Superior temporal gyrus (tissue), 1 donor: Measurements from ENCODE around the gene ATXN10.

Experiments used
- DNase-seq: peaks from one replicate; pipeline ENCODE4 v3.0.0-alpha.2; 2016; ENCODE audit errors: extremely low spot score

Gene ATXN10

DNA sequence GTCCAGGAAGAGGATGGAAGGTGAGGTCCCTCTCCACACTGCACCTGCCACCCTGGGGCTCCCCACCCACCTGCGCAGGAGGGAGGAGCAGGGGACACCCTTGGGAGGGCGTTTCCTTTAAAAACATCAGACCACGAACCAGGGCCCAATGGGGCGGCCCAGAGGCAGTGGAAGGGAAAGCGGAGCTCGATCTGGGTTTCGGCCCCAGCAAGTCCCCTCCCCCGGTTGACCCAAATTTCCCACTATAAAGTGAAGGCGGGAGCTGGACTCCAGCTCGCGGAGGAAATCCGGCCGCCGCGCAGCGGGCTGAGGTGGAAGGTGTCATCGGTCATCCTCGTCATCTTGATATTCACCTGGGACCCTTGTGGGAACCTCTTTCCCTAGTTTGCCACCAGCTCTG, 206.0 kb downstream of the ATXN10 start:
- DNase-seq: no peak

DNA sequence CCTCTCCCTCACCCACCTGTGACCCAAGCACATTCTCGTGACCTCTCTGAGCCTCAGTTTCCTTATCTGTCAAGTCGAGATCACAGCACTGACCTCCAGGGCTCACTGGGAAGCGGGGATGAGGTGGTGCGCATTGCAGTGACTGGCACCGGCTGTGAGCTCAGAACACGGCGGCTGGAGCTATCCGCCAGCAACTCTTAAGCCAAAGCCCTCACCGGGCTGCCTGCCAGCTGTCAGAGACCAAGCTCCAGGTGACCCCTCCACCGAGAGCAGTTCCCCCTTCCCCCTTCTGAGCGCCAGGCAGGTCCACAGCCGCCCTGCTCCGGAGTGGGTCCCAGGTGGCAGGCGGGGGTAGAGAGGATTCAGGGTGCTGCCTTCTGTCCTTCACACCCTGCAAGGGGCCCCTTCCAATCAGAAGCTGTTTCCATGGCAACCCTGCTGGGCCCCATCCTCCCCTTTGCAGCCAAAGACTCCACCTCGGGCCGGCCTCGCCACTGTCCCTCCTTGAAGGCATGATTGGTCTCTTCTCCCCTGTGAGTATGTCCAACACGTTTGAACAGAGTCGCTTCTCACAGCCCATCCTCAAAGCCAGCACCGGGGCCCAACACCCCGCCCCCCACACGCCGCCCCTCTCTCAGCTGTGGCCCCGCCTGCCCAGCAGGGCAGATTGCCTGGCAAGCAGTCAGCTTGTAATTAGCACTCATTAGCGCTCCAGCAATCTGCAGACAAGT, 206.6 kb downstream of the ATXN10 start:
- no peak for DNase-seq

DNA sequence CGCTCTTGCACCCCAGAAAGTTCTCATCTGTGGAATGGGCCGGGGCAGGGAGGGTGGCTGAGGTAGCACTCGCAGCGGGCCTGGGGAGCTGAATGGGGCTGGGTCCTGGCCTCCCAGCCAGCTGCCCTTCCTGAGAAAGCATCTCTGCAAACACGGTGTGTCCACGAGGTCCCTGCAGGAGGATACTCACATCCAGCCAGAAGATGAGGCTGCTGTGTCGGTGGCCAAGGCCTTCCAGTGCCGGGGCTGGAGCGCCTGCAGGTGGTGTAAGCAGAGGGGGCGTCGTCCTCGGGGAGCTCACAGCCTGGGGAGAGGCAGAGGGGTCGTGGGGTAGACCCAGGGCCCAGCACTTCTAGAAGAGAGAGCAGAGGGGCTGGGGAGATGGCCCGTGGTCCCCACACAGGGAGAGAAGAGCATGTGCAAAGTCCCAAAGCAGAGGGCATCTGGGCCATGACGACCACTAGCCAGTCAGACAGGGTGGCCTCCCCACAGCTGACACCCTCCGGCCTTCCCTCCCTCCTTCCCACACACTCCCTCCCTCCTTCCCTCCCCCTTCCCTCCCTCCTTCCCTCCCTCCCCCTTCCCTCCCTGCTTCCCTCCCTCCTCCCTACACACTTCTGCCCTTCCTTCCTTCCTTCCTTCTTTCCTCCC, 207.4 kb downstream of the ATXN10 start:
- no peak for DNase-seq

DNA sequence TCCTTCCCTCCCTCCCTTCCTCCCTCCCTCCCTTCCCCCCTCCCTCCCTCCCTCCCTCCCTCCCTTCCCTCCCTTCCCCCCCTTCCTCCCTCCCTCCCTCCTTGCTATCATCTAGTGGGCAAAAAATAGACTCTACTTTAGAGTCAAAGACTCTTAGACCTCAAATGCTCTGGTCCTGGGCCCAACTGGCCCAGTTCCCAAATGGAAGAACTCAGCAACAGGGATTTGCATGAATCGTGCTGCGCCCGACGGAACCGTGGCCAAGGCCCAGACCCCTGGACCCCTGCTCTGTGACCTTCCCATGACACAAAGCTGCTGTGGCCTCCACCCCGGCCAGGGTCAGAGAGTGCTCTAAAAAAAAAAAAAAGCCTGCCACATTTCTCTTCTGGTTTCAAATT, 207.9 kb downstream of the ATXN10 start:
- DNase-seq: no peak

DNA sequence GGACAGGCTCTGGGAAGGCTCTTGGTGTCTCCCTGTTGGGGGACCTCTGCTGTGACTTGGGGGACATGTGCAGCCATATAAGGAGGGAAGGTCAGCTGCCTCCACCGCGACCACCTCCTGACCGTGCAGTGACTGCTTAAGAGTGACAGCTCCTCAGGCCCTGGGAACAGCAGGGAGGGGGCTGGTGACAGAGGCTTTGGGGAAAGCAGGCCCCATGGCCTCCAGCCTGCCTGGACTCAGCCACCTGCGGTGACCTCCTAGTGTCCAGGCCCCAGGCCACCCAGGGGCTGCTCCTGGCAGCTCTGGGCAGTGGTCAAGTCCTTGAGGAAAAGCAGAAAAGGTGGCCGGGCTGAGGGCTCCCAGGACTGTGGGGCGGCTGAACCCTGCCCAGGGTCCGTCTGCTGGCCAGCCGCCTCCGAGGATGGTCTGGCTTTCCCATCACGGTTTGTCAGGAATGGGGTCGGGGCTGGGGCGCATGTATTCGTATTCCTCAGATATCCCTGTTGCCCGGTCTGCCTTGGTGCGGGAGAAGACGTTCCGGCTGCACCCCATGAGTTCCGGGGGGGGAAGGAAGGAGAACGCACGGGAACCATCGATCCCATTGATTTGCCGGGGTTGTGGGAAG, 208.6 kb downstream of the ATXN10 start:
- no peak for DNase-seq

DNA sequence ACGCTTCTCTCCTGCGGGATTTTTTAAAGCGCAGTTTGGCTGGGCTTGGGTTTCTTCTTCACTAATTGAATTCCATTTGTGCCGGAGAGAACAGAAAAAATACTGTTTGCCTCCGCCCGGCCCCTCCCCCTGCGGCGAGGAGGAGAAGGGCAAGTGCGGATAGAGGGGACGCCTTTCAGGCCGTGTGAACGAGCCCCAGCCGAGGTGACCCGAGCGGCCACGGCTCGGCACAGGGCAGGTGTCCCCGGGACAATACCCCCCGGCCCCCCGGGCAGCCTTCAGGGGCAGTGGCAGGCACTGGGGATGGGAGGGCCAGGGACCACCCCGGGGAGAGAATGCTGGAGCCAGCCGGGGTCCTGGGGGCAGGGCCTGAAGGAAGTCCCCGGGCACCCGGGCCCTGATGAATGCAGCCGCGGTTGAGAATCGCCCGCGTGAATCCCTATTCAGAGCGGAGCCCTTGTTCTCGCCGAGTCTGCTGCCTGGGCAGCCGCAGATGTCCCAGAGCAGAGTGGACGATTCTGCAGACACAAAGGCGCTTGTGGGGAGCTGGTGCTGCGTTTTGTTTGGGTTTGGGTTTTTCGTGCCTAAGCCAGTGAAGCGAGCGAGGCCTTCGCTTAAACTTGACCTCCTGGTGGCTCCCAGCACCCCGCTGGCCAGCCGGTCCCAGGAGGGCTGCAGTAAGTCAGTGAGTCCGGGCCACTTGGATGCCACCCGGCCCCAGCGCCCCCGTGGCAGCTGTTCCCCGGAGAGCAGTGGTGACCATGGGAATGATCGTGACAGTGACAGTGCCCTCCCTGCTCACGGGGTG, 209.3 kb downstream of the ATXN10 start:
- DNase-seq: peak; percentile 37

DNA sequence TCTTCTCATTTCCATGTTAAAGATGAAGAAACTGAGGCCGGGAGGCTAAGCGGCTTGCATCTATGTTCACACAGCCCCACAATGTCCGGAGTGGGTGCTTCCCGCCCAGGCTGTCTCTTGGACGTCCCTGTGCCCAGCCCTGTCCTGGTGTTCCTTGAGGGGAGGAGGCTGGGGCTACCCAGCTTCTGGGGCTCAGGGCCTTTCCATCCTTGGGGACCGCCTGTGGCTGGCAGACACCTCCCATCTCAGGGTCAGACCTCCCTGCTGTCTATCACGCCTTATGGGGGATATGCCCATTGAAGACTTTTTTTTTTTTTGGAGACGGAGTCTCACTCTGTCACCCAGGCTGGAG, 209.9 kb downstream of the ATXN10 start:
- no peak for DNase-seq

DNA sequence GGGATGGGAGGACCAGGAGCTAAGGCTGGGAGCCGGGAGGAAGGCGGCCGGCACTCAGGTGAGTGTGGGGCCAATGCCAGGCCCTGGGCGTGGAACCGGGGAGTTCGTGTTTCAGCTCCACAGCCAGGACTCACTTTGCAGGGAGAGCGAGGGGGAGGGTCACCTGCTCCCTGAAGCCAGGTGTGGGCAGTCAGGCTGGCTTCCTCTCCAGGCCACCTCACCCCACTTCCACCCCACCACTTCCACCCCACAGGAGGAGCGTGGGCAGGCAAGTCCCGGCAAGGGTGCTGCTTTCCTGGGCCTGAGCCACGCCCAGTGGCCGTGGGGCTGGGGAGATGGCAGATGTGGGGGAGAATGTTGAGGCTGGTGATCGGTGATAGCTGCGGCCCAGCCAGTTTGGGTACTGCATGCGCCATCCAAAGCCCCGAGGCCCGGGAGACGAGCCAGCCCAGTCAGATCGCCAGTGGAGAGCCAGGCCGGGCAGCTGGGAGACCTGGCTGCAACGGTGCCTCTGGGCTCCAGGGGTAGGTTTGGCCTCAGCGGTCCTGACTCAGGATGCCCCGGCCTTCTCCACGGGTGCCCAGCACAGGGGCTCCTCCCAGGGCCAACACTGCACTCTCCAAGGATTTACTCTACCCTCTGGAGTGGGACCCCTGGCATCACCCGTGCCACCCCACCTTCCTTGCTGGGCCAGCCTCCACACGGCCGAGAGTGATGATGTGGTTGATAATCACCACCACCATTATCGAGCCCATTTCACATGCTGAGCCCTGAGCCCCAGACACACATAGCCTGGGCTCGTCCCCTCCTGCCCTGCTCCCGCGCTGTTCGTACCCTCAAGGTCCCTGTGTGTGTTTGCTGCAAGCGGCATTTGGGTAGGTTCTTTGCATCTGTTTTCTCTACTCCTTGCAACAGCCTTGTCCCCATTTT, 211.5 kb downstream of the ATXN10 start:
- no peak for DNase-seq

DNA sequence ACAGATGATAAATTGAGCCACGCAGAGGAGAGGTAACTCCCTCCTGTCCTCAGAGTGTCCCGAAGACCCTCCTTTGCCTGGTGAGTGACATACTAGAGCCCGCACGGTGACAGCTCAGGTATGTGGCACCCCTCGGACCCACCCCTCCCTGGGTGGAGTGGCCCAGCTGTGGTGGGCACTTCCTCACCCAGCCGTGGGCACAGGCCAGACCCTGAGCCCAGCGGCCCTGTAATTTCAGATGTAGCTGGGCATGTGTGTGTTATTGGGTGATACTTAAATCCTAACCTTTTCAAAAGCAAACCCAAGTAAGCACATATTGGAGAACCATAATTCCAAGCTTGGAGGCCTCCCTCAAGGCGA, 212.2 kb downstream of the ATXN10 start:
- no peak for DNase-seq

DNA sequence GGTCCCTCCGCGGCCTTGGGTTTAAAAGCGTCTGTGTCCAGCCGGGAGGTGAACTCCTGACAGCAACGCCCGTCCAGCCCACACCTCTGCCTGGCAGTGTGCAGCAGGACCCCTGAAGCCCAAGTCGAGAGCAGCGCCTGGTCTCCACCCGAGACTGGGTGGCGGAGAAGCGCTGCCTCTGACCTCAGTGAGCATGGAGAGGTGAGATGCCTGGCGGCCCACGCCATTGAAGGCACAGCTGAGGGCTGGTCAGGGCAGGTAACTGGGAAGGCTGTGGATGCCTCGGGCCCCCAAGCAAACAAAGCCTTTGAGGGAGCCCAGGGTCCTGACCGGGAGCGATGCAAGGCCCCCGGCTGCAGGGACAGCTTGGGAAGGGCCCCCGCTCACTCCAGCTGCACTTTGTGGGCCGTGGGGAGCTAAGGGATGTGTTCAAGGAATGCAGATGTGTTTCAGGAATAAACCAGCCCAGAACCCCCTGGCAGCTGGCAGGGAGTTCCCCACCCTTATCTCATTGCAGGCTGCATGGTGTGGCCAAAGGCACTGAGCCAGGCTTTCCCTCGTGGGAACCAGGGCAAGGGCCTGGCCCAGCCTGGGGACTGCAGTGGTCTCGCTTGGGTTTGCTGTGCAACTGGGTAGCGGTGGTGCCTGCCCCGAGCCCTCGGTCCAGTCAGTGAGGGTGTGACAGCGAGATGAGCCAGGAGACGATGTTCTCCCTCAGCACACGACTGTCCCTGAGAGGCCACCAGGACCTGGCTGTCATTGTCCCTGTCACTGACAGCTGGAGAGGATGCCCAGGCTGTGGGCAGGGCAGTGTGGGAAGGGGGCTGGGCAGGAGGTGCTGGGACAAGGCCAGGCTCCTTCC, 212.8 kb downstream of the ATXN10 start:
- no peak for DNase-seq

DNA sequence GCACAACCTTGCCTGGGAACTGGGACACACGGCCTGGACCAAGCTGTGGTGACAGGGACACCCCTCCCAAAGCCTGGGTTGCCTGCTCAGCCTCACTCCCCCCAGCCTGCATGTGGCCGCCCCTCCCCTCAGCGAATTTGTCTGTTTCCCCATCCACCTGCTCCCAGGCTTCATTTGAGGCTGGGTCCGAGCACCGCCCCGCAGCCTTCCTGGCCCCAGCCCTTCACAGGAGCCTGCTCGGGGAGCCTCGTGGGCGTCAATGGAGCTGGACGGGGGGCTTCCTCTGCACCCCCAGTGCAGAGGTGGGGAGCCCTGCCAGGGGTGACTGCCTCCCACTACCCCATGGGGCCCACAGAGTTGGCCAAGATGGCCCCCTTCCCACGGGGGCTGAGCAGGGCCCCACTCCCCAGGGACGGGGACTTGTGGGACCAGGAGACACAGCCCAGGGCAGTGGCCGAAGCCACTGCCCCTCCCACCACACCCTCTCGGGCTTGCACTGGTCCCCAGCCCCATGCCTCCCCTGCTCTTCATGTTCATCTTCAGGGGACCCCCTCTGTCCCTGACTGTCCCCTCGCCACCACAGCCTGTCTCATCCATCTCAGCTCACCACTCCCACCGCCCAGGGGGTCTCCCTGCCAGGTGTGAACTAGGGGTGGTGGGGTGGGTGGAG, 213.7 kb downstream of the ATXN10 start:
- DNase-seq: no peak

DNA sequence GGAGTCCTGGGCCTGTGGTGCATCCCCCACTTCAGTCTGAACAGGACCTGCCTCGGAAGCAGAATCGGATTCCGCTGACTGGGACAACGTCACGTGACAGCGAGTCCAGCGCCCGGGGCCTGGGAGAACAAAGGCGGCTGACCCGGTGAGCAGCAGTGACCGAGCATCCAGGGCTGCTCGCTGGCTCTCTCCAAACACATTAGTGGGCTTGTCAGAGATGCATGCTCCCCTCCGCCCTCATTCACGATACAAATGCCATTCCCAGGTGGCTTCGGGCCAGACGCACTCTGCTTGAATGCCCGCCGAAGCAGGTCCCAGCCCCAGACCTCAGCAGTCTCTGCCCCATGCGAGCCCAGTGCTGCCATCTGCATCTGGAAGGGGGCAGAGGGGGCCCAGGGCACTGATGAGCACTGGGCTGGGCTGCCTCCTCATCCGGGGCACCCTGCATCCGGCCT, 214.3 kb downstream of the ATXN10 start:
- no peak for DNase-seq

DNA sequence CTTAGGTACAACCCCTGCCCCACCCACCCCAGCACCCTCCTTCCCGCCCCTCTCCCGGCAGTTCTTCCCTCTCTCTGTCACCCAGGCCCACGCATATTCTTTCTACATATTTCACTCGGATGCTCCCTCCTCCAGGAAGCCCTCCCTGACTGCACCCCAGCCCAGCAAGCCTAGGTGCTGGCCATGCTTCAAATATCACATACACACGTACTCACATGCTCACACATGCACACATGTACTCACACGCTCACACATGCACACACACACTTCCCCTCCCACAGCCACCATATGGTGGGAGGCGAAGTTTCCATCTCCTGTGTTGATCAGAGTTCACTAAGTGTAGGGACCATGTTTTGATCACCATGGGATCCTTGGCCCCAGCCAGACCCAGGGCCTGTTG, 214.9 kb downstream of the ATXN10 start:
- DNase-seq: no peak

DNA sequence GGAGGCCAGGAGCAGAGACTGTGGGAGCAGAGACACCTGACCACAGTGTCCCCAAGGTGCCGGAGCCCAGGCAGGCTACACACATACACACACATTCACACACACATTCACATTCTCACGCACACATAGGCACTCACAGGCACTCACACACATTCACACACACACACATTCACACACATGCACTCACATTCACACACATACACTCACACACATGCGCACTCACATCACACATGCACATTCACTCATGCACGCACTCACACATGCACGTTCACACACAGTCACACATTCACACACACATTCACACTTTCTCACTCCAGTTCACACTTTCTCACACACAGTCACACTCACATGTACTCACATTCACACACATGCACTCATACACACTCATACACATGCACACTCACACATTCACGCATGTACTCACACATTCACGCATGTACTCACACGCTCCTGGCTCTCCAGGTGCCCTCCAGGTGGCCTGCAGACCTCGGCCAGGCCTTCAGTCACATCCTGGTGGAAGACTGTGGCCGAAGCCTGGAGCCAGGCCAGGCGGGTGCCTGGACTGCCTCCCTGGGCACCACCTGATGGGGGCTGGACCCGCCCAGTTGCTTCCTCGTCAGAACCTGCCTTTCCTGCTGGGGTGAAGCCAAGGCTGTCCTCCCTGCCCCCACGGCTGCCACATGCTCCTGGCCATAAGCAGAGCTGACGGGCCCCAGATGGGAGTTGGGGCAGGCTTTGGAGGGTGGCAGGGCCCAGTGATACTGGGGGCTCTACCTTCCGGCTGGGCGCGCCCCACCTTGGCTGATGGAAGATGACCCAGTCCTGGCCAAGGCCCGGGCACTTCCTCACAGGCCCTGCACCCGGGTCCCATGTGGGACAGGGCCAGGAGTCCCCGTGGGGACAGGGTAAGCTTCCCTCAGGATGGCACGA, 215.8 kb downstream of the ATXN10 start:
- no peak for DNase-seq

DNA sequence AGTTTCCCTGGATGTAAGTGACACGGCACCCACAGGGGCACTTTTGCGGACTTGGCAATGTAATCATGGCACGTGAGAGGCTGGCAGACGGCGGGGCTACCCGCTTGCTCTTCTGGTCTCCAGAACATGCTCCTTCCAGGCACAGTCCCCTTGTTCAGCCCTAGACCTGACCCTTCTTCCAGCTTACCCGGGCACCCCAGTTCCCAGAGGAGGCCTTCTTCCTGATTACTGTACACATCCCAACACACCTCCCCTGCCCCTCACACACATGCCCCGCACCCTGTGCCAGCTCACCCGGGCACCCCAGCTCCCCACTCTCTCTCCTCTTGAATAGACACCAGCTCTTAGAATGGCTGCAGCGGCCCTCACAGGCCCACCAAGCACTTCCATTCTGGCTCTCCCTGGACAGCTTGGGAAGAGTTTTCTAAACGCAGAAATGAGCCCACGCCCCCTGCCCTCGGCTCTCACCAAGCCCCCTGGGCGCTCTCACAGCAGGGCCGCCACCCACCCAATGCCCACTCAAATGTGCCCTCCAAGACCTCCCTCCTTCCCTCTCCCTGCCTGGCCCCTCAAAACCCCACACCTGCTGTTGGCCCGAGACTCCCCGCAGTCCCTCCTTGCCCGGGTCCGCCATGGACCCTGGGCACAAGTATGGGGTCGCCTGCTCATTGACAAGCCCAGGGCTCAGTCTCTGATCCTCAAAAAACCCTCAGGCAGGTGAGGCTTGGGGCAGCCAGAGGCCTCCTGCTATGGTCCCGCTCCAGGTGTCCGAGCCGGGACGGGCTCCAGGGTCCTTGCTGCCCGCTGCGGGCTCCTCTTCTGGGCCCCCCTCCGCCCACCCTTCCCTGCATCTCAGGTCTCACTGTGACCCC, 216.8 kb downstream of the ATXN10 start:
- no peak for DNase-seq

DNA sequence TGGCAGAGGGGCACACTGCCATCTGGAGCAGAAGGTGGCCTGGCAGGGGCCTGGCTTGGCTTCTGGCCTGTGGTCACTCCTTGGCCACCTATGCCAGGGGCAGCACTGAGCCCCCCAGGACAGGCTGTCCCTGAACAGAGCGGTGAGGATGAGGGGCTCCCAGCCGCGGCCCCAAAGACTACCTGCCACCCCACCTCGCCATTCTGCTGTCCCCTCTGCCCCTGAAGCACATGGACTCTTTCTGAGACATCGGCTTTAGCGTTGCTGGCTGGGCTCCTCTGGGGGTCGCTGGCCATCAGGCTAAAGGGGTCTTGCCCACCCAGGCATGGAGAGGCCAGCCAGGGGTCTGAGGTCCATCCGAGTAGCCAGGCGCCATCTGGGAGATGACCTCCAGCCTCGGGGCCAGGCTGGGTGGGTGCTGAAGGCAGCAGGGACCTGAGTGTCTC, 217.5 kb downstream of the ATXN10 start:
- DNase-seq: no peak

DNA sequence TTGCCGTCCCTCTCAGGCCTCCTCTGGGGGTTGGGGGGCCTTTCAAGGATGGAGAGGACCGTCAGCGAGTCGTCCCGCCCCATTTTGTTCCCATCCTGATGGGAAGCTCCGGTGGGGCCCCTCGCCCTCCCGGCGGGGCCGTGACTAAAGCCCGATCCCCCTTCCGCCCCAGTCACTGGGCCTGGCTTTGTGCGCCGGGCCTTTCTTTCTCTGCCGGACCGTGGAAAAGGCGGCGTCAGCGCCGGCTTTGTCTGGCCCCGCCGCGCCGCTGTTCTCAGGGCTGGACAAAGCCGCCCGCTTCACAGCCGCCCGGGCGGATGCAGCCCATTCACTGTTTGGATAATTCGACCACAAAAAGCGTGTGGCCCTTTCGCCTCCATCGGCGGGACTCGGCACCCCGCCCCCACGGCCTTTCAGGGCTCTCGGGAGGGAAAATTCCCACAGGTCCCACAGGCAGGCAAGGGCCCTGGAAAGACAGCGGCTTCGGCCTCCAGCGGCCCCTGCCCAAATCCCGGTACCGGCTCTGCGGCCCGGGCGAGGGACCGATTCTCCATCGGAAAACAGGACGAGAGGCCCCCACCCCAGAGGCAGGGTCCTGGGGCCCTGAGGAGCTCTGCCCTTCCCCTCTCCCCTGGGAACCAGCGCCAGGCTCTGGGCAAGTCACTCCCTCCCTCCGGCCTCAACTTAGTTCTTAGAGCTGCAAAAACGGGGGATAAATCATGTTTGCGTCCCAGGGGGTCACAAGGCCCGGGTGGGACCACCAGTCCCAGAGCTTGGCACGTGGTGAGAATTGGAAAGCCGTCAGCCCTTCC, 218.1 kb downstream of the ATXN10 start:
- no peak for DNase-seq
